Activated T-helper 17 cell treated with anti-CD3 and anti-CD28 coated beads, Interleukin-2, amount 50 U/mL, for 72 hours (primary cell): ENCODE measurements around the gene CCDC27. TPM values are rescaled to one million over a fixed set of nuclear protein-coding genes. Genes with fewer than 3 reads are reported as not detected.

Experiments
- ATAC-seq: fragments of 150-1000 bp; cut with Tn5 transposase; replicated peaks from 2 replicates; pipeline ENCODE4 v1.10.0; 2021; ENCODE audit warnings: mild to moderate bottlenecking, moderate library complexity
- H3K27ac Mint-ChIP-seq: one replicate; pipeline ENCODE4 v1.8.0; 2022; ENCODE audit warnings: mixed read lengths
- H3K27me3 Mint-ChIP-seq: one replicate; pipeline ENCODE4 v1.8.0; 2022; ENCODE audit warnings: mixed read lengths
- H3K36me3 Mint-ChIP-seq: one replicate; pipeline ENCODE4 v1.8.0; 2022; ENCODE audit warnings: low read depth, mild to moderate bottlenecking, mixed read lengths
- H3K4me1 Mint-ChIP-seq: one replicate; pipeline ENCODE4 v1.8.0; 2022; ENCODE audit warnings: mixed read lengths
- H3K4me3 Mint-ChIP-seq: one replicate; pipeline ENCODE4 v1.8.0; 2022; ENCODE audit warnings: mild to moderate bottlenecking, mixed read lengths
- H3K9me3 Mint-ChIP-seq: one replicate; pipeline ENCODE4 v1.8.0; 2022; ENCODE audit warnings: mixed read lengths
- total RNA-seq, 2 donors: library from RNA; stranded (reverse); gene quantifications; one replicate each; pipeline ENCODE4 v1.2.3, GENCODE V29; 2022

The CCDC27 gene
- total RNA-seq, 2 donors from 2014 or later: not detected

DNA sequence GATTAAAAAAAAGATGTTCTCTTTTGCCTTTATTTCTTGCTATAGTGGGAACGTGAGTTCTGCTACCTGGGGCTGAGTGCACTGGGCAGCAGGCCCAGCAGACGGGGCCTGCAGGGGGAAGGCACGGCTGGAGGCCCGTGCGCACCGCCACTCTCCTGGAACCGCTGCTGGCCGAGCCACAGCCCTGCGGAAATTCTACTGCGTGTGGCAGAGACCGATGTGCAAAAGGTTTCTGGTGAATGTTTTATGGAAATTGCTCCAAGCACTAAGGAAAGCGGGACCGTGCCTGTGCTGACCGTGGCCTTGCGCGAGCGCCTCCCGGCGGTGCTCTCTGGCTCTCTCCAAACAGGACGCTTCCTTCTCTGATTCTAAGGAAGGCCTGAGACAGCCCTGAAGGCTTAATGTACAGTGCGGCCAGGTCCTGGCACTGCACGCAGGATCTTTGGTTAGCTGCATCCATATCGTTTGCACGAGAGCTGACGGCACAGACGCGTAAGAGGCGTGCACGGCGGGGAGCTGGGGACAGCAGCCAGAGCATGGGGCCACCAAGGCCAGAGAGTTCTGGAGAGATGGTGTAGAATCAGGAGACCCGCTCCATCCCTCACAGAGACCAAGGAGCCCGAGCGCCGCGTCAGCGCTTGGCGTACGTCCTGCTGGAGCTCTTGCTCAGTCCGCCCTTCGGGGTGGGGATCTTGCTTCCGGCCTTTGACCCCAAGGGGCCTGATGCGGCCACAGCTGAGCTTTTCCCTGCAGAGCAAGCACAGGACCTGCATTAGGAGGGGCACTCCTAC is 62.7 kb downstream of the CCDC27 start:
- Mint-ChIP-seq H3K36me3 (peaks cover 29% of the 10 kb centered on the region), H3K9me3 (no peaks in the 10 kb centered on the region), H3K27me3 (no peaks in the 10 kb centered on the region), H3K27ac (no peak overlapping the region), H3K4me3 (no peak overlapping the region), H3K4me1 (no peaks in the 10 kb centered on the region)
- ATAC-seq: no peak

DNA sequence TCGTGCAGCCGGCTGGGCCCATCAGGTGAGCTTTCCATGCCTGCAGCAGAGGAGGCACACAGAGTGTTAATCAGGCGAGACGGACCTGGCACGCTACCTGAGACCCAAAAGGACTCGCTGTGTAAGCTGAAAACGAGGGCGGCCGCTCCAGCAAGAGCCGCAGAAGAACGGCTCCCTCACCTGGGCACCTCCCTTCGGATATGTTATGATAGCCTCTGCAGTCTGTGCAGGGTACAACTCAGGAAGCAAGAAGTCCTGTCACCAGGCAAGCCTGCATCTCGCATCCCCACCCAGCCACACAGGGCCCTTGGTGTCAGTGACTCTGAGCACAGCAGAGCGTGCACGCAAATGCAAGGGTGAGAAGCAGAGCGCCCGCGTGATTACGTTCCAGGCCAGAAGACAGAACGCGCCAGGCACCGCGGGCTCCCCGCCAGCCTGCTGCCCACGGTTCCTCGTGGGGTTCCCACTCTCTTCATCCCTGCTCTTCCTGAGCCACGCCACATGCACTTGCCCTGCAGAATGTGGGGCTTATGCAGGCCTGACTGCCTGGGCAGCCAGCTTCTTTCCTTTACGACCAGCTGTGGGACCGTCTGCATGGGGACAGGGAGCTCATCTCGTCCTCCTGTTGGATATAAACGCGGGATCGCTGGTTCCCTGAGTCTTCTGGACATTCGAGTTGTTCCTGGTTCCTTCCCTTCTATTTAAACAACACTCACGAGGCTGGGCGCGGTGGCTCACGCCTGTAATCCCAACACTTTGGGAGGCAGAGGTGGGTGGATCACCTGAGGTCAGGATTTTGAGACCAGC is 64.3 kb downstream of the CCDC27 start:
- Mint-ChIP-seq H3K27me3 (no peaks in the 10 kb centered on the region), H3K27ac (no peak overlapping the region), H3K36me3 (peaks cover 37% of the 10 kb centered on the region), H3K4me3 (no peak overlapping the region), H3K4me1 (no peaks in the 10 kb centered on the region), H3K9me3 (no peaks in the 10 kb centered on the region)
- ATAC-seq: no peak

DNA sequence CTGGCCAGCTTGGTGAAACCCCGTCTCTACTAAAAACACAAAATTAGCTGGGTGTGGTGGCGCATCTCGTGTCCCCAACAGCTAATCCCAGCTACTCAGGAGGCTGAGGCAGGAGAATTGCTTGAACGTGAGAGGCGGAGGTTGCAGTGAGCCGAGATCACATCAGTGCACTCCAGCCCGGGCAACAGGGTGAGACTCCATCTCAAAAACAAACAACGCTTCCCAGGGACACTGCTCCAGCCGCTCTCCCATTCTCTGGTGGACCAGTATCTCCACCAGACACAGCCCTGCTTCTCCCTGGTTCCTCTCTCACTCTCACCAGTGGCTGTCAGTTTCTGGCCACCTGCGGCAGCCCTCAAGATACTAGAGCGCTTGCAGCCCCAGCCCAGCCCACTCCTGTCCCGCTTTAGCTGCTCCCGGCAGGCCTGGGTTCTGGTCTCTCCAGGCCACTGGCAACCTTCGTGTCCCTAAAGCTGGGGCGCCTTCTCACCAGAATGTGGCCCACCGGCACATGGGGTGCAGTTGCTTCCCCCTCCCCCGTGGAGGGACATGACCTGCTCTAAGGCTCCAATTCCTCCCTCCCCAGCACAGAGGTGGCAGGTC is 65.0 kb downstream of the CCDC27 start:
- ATAC-seq: no peak
- H3K9me3 Mint-ChIP-seq: no peaks in the 10 kb centered on the region
- H3K36me3 Mint-ChIP-seq: peaks cover 37% of the 10 kb centered on the region
- no peaks in the 10 kb centered on the region for H3K27me3 Mint-ChIP-seq
- no peak overlapping the region for H3K4me3 Mint-ChIP-seq
- no peaks in the 10 kb centered on the region for H3K4me1 Mint-ChIP-seq
- no peak overlapping the region for H3K27ac Mint-ChIP-seq

DNA sequence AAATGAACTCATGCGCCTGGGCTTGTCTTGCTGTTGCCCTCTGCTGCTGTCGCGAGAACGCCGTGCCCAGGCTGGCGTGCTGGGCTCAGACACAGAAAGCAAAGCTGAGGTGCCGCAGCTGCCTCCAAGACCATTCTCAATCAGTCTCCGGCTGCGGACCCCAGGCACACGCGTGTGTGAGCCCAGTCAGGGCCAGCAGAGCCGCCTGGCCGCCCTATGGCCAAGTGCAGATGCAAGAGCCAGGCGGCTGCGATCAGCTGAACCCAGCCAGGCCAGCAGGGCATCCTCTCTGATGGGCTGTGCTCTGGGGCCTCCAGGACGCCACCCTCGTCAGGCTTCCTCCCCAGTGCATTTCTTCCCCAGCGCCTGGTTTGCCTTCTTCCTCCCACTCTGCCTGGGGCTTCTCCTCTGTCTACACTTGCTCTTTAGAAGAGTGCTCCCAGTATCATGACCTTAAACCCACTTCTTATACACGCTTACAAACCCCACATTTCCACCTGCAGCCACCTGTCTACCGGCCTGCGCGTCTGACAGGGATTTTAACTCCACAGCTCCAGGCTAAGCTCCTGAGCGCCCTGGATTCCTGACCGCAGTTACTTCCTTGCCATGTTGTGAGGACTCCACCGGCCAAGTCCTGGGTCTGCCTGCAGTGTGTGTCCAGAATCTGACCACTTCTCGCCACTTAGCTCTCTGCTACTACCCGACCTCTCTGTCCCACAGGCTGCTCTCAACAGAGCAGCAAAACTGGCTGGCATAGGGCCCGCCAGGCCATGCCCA is 65.8 kb downstream of the CCDC27 start:
- H3K27ac Mint-ChIP-seq: no peak overlapping the region
- ATAC-seq: no peak
- no peaks in the 10 kb centered on the region for H3K4me1 Mint-ChIP-seq
- H3K27me3 Mint-ChIP-seq: no peaks in the 10 kb centered on the region
- H3K4me3 Mint-ChIP-seq: no peak overlapping the region
- no peaks in the 10 kb centered on the region for H3K9me3 Mint-ChIP-seq
- peaks cover 37% of the 10 kb centered on the region for H3K36me3 Mint-ChIP-seq

DNA sequence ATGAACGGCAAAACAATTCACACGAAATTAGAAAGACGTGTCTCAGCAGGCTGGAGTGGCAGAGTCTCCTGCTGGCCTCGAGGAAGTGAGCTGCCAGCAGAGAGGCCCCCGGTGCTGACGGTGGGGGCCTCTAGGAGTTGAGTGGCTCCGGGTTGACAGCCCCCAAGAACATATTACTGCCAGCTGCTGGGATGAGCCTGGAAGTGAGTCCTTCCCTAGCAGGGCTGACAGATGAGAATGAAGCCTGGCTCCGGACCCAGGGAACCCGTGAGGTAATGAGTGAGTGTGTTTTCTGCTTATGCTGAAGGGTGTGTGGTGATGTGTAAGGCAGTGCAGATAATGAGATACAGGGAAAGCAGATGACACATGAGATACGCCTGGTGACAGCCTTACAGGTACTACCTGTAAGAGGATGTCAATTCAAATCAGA is 67.5 kb downstream of the CCDC27 start:
- H3K4me1 Mint-ChIP-seq: no peaks in the 10 kb centered on the region
- ATAC-seq: no peak
- no peaks in the 10 kb centered on the region for H3K27me3 Mint-ChIP-seq
- no peaks in the 10 kb centered on the region for H3K9me3 Mint-ChIP-seq
- H3K4me3 Mint-ChIP-seq: no peak overlapping the region
- H3K27ac Mint-ChIP-seq: no peak overlapping the region
- peaks cover 52% of the 10 kb centered on the region for H3K36me3 Mint-ChIP-seq

DNA sequence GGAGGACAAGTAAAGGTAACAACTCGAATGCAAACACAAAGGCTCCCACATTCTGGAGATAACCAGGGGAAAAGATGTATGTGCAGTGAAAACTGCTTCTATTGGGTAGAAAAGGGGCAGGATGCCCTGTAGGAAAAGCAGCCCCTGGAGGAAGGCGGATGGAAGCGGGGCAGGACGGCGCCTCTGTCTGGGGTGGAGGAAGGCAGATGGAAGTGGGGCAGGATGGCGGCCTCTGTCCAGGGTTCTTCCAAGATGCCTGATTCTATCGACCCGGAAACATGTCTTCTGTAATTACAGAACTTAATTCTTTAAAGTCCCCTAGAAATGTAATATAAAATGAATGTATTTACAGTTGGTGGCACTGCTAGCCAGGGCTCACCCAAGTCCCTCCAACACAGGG is 68.1 kb downstream of the CCDC27 start:
- peaks cover 47% of the 10 kb centered on the region for H3K36me3 Mint-ChIP-seq
- ATAC-seq: no peak
- no peak overlapping the region for H3K27ac Mint-ChIP-seq
- no peaks in the 10 kb centered on the region for H3K27me3 Mint-ChIP-seq
- H3K4me1 Mint-ChIP-seq: no peaks in the 10 kb centered on the region
- no peak overlapping the region for H3K4me3 Mint-ChIP-seq
- H3K9me3 Mint-ChIP-seq: no peaks in the 10 kb centered on the region

DNA sequence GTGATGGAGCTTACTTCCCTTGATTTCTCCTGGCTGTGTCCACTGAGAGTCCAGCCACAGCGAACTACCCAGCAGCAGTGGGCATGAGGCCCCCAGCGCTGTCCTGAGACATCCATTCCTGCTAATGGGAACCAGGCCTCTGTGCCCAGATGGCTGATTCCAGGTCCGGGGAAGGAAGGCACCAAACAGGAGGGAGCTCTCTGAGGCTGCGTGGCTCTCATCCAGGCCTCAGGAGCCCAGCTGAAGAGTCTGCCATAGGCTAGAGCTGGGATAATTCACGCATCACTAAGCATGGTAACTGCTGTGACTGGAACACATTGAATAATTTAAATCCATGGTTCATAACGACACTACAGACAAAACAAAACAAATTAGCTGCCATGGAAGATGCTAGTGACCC is 68.8 kb downstream of the CCDC27 start:
- Mint-ChIP-seq H3K4me3 (no peak overlapping the region), H3K27me3 (no peaks in the 10 kb centered on the region), H3K27ac (no peak overlapping the region), H3K4me1 (no peaks in the 10 kb centered on the region), H3K9me3 (no peaks in the 10 kb centered on the region), H3K36me3 (peaks cover 47% of the 10 kb centered on the region)
- ATAC-seq: no peak

Other genes with a start within 250 kb of the CCDC27 start
- gene MEGF6, start 140.9 kb upstream of the CCDC27 start, total RNA-seq: 1 to 10 TPM; 5.0 to 9.7 TPM
- 10 to 100 TPM in 1 of 2 donors, 1 to 10 TPM in 1; 8.9 to 10.4 TPM for gene TPRG1L, start 127.4 kb upstream of the CCDC27 start, total RNA-seq
- gene WRAP73, start 102.3 kb upstream of the CCDC27 start, total RNA-seq: 10 to 100 TPM; 14.4 to 27.7 TPM
- 1 to 10 TPM in 1 of 2 donors, under 1 TPM in 1; 0.95 to 1.1 TPM for gene TP73, start 99.9 kb upstream of the CCDC27 start, total RNA-seq
- 1 to 10 TPM; 1.5 to 2.8 TPM for gene SMIM1, start 20.3 kb downstream of the CCDC27 start, total RNA-seq
- gene LRRC47, start 44.0 kb downstream of the CCDC27 start, total RNA-seq: 10 to 100 TPM; 26.4 to 35.9 TPM
- gene CEP104, start 104.8 kb downstream of the CCDC27 start, total RNA-seq: 10 to 100 TPM; 17.8 to 39.4 TPM
- 10 to 100 TPM; 13.0 to 18.5 TPM for gene DFFB, start 105.0 kb downstream of the CCDC27 start, total RNA-seq
- gene C1orf174, start 147.8 kb downstream of the CCDC27 start, total RNA-seq: 10 to 100 TPM; 25.1 to 33.2 TPM